HG03378 (cell line): Measurements from ENCODE around the gene SLC35A3.
"Not testable (repeated sequence)": the region's sequence is repeated elsewhere in the genome, so short reads cannot be mapped to it uniquely, and the experiment has no call there.

Experiments used
- ATAC-seq: cut with Tn5 transposase; IDR thresholded peaks from one replicate; pipeline ENCODE4 v1.9.1; 2021; ENCODE audit warnings: mild to moderate bottlenecking, moderate library complexity; ENCODE audit not compliant: unreplicated experiment

Gene SLC35A3

GRCh38 chr1:99969729-99970621 lies at the start of gene SLC35A3:
Gene SLC35A3, plus strand, starts transcription at chr1:99969996. Its CDS starts 23,559 bp downstream, at chr1:99993555.
- peak; percentile 86 for ATAC-seq

GRCh38 chr1:99934801-99935200 lies 35.0 kb upstream of the SLC35A3 start:
- no peak for ATAC-seq

GRCh38 chr1:99935534-99935933 lies 34.3 kb upstream of the SLC35A3 start:
- no peak for ATAC-seq

DNA sequence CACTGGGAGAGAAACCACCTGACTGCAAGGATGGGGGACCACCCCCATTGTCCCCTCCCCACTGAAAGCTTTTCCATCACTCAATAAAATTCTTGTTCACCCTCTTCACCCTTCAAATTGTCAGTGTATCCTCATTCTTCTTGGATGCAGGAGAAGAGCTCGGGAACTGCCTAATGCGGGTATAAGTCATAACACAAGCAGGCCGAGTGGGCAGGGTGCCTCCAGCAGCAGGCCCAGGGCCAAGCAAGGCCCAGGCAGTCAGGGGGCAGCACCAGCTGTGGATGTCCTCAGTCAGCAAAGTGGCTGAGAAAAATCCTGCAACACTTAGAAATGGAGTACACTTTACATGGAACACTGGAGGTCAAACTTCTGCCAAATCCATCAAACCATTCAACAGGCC lies 33.7 kb upstream of the SLC35A3 start:
- no peak for ATAC-seq

DNA sequence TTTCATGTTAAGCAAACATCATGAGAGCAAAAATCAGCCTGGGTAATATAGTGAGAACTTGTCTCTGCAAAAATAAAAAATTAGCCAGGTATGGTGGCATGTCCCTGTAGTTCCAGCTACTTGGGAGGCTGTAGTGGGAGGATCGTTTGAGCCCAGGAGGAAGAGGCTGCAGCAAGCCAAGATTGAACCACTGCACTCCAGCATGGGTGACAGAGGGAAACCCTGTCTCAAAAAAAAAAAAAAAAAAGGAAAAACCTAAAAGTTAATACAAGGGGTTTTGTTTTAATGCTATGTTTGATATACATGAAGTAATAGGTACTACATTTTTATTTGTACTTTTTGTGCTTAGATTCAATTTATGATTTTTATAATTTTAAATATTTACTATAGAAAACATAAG lies 27.1 kb upstream of the SLC35A3 start:
- ATAC-seq = no peak

GRCh38 chr1:99943223-99943794 lies 26.5 kb upstream of the SLC35A3 start:
- ATAC-seq = no peak

GRCh38 chr1:99944192-99944591 lies 25.6 kb upstream of the SLC35A3 start:
- no peak for ATAC-seq

GRCh38 chr1:99945174-99945573 lies 24.6 kb upstream of the SLC35A3 start:
- no peak for ATAC-seq

DNA sequence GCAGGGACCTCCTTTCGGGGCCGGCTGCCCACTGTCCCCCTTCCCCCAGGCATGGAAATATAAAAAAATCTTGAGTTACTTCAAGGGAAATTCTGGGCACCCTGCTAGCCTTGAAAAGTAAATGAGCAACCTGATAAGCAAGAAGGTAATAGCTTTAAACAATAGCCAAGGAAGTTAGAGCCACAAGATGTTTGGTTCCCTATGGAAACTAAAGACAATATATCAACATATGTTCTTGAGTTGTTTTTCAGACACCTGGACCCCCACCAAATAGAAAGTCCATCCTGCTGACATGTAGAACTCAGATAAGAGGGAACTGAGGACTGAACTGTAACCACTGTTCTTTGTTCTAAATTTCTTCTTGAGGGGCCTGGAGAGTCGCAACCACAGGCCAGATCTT lies 19.3 kb upstream of the SLC35A3 start:
- ATAC-seq = no peak

- no peak for ATAC-seq
Measured at GRCh38 chr1:99952522-99952921, 17.3 kb upstream of the SLC35A3 start.

GRCh38 chr1:99955375-99955774 lies 14.4 kb upstream of the SLC35A3 start:
- no peak for ATAC-seq

- ATAC-seq = no peak
Measured at GRCh38 chr1:99956755-99957154, 13.0 kb upstream of the SLC35A3 start.

GRCh38 chr1:99957818-99958217 lies 12.0 kb upstream of the SLC35A3 start:
- ATAC-seq = no peak

- not testable (repeated sequence) for ATAC-seq
Measured at GRCh38 chr1:99959189-99959705, 10.5 kb upstream of the SLC35A3 start.

DNA sequence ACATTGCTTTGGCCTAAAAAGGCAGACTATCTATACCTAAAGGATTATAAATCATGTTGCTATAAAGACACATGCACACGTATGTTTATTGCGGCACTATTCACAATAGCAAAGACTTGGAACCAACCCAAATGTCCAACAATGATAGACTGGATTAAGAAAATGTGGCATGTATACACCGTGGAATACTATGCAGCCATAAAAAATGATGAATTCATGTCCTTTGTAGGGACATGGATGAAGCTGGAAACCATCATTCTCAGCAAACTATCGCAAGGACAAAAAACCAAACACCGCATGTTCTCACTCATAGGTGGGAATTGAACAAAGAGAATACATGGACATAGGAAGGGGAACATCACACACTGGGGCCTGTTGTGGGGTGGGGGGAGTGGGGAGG lies 9.5 kb upstream of the SLC35A3 start:
- not testable (repeated sequence) for ATAC-seq

GRCh38 chr1:99963041-99963795 lies 6.6 kb upstream of the SLC35A3 start:
- no peak for ATAC-seq

DNA sequence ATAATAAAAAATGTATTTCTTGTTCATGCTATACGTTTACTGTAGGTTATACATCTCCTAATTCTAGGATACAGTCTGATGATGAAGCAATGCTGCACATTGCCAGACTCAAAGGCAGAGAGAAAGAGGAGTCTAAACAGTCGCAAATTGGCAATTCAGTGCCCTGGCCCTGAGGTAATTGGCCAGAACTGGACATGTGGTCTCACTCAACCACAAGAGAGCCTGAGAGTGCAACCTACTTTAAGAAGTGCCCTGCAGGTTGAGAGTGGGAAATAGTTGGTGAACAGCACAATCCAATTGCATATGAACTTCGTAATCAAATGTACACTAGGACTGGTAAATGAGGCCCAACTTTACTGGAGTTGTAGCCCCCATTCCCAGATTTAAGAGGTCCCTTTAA lies 5.0 kb upstream of the SLC35A3 start:
- no peak for ATAC-seq

- no peak for ATAC-seq
Measured at GRCh38 chr1:99965646-99966375, 4.0 kb upstream of the SLC35A3 start.

DNA sequence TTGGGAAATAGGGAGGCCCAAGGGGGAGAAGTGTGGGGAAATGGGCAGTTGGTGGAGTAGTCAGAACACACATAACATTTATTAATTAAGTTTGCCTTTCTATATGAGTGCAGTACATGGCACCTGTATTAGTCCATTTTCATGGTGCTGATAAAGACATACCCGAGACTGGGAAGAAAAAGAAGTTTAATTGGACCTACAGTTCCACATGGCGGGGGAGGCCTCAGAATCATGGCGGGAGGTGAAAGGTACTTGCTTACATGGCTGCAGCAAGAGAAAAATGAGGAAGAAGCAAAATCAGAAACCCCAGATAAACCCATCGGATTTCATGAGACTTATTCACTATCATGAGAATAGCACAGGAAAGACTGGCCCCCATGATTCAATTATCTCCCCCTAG lies 1.6 kb upstream of the SLC35A3 start:
- ATAC-seq = no peak

DNA sequence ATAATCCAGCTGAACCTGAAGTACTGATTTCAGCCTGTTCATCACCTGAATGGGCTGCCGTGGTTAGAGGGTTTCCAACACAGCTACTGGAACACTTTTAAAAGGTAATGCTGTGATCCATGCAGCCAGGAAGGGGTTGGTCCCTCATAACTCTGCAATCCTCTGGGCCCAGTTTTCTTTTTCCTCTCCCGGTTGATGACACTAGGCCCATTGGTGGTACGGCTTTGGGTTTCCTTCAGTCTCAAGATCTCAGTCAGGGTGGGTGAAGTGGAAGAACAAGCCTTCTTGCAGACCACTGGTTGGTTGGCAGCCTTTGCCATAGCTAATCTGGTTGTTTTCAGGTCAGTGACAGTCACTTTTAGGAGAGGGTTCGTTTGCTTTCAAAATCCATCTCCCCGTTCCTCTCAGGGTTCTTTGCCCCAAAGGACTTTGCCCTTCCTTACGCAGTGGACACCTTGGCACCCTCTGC lies 502 bp upstream of the SLC35A3 start:
- ATAC-seq = peak; percentile 7
